Measurements from ENCODE around the gene M6PR.

- no peak for TF ChIP-seq CTCF (IDR thresholded peaks at IDR 0.05)
- TF ChIP-seq POLR2AphosphoS5 (IDR thresholded peaks at IDR 0.05) = no peak
Measured at GRCh38 chr12:8951744-8952143, 2.3 kb upstream of the M6PR start.
